Neural progenitor cell (in vitro differentiated cells): Measurements from ENCODE around the gene KIRREL3. TPM values are rescaled to one million over a fixed set of nuclear protein-coding genes. Genes with fewer than 3 reads are reported as not detected.
A peak's percentile ranks its signal among the peaks of the same experiment; 100 is the strongest.

Experiments used
- DNase-seq: peaks from one replicate; pipeline ENCODE4 v3.0.0-alpha.2; 2016; ENCODE audit warnings: low spot score
- H2AFZ ChIP-seq: fragments of 200-600 bp; sonication (generic); replicated peaks from 2 replicates; pipeline ENCODE4 v1.6.1; 2016; ENCODE audit warnings: antibody characterized with exemption
- H3F3A ChIP-seq: fragments of 200-600 bp; sonication (generic); 2 replicates; pipeline ENCODE4 v1.6.1; 2016; ENCODE audit warnings: antibody characterized with exemption, low read depth
- H3K27ac ChIP-seq: fragments of 200-600 bp; sonication (generic); 2 replicates; pipeline ENCODE4 v1.5.1; 2016; ENCODE audit warnings: mild to moderate bottlenecking
- H3K27me3 ChIP-seq: fragments of 200-600 bp; sonication (generic); 2 replicates; pipeline ENCODE4 v1.6.1; 2016; ENCODE audit warnings: mild to moderate bottlenecking, moderate library complexity
- H3K36me3 ChIP-seq: fragments of 200-600 bp; sonication (generic); 2 replicates; pipeline ENCODE4 v1.5.1; 2016
- H3K4me1 ChIP-seq: fragments of 200-600 bp; sonication (generic); 2 replicates; pipeline ENCODE4 v1.6.1; 2016; ENCODE audit warnings: mixed run types
- H3K4me2 ChIP-seq: fragments of 200-600 bp; sonication (generic); 2 replicates; pipeline ENCODE4 v1.6.1; 2016
- H3K4me3 ChIP-seq: fragments of 200-600 bp; sonication (generic); 2 replicates; pipeline ENCODE4 v1.5.1; 2016
- H3K79me2 ChIP-seq: fragments of 200-600 bp; sonication (generic); 2 replicates; pipeline ENCODE4 v1.6.1; 2016; ENCODE audit warnings: low read depth
- H3K9ac ChIP-seq: fragments of 200-600 bp; sonication (generic); 2 replicates; pipeline ENCODE4 v1.6.1; 2016
- H3K9me3 ChIP-seq: fragments of 200-600 bp; sonication (generic); 2 replicates; pipeline ENCODE4 v1.5.1; 2016; ENCODE audit warnings: low read depth
- H4K20me1 ChIP-seq: fragments of 200-600 bp; sonication (generic); 2 replicates; pipeline ENCODE4 v1.6.1; 2016; ENCODE audit warnings: low read depth
- H3K27ac Mint-ChIP-seq: 3 replicates; pipeline ENCODE4 v1.8.0; 2021; ENCODE audit warnings: mixed read lengths
- H3K27me3 Mint-ChIP-seq: 2 replicates; pipeline ENCODE4 v1.8.0; 2022; ENCODE audit warnings: low read depth, mild to moderate bottlenecking, inconsistent platforms, moderate library complexity, mixed read lengths; ENCODE audit not compliant: insufficient read depth
- H3K36me3 Mint-ChIP-seq: 3 replicates; pipeline ENCODE4 v1.8.0; 2021; ENCODE audit warnings: mixed read lengths
- H3K4me1 Mint-ChIP-seq: 3 replicates; pipeline ENCODE4 v1.8.0; 2021; ENCODE audit warnings: mixed read lengths
- H3K4me3 Mint-ChIP-seq: 3 replicates; pipeline ENCODE4 v1.8.0; 2021; ENCODE audit warnings: mild to moderate bottlenecking, moderate library complexity, mixed read lengths
- H3K9me3 Mint-ChIP-seq: 3 replicates; pipeline ENCODE4 v1.8.0; 2020; ENCODE audit warnings: mixed read lengths
- EZH2 ChIP-seq: fragments of 200-600 bp; sonication (generic); IDR thresholded peaks from 2 replicates; pipeline ENCODE4 v1.6.1; 2017; ENCODE audit warnings: antibody characterized with exemption, mild to moderate bottlenecking, moderate library complexity
- EZH2phosphoT487 ChIP-seq: fragments of 200-600 bp; sonication (generic); IDR thresholded peaks from 2 replicates; pipeline ENCODE4 v1.6.1; 2017; ENCODE audit warnings: antibody characterized with exemption
- total RNA-seq: library from RNA; depleted of rRNA; stranded (reverse); fragments of >200 nt; gene quantifications from 2 replicates; pipeline ENCODE4 v1.2.3, GENCODE V29; 2015; ENCODE audit warnings: low replicate concordance
- TF ChIP-seq, protein P1 (sequence below): fragments of 200-600 bp; sonication (generic); IDR thresholded peaks from 2 replicates; pipeline ENCODE4 v1.5.1; 2017; ENCODE audit warnings: antibody characterized with exemption, mild to moderate bottlenecking

KIRREL3 gene
- total RNA-seq, 1 donor from 2014 or later: 1.1 TPM

DNA sequence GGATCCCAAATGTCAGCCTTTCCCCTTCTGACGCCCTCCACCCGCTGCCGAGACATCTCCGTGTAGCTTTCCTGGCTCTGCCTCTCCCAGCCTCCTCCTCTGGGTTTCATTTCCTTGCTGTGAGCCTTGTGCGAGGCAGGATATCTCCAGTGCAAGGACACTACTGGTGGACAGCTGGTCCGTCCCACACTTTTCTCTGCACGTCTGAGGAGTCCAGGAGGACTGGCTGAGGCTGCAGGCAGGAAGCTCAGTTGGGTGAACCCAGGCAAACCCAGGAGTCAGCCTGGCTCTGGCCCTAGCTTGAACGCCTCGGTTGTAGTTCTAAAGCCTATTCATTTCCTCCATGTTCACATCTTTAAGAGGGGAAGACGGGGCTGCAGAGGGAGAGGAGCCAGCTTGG is 499.6 kb downstream of the KIRREL3 start:
- H3K27me3 ChIP-seq: no peaks in the 10 kb centered on the region
- H4K20me1 ChIP-seq: no peaks in the 10 kb centered on the region
- TF ChIP-seq EZH2 (no peak), EZH2phosphoT487 (no peak)
- TF ChIP-seq, protein P1, sequence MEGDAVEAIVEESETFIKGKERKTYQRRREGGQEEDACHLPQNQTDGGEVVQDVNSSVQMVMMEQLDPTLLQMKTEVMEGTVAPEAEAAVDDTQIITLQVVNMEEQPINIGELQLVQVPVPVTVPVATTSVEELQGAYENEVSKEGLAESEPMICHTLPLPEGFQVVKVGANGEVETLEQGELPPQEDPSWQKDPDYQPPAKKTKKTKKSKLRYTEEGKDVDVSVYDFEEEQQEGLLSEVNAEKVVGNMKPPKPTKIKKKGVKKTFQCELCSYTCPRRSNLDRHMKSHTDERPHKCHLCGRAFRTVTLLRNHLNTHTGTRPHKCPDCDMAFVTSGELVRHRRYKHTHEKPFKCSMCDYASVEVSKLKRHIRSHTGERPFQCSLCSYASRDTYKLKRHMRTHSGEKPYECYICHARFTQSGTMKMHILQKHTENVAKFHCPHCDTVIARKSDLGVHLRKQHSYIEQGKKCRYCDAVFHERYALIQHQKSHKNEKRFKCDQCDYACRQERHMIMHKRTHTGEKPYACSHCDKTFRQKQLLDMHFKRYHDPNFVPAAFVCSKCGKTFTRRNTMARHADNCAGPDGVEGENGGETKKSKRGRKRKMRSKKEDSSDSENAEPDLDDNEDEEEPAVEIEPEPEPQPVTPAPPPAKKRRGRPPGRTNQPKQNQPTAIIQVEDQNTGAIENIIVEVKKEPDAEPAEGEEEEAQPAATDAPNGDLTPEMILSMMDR: no peak
- Mint-ChIP-seq H3K4me3 (no peak overlapping the region), H3K9me3 (peaks cover 12% of the 10 kb centered on the region), H3K4me1 (peaks cover 39% of the 10 kb centered on the region), H3K27me3 (peaks cover 3% of the 10 kb centered on the region), H3K36me3 (no peaks in the 10 kb centered on the region), H3K27ac (no peak overlapping the region)
- H3K9ac ChIP-seq: no peak overlapping the region
- no peak for DNase-seq
- no peak overlapping the region for H3K4me3 ChIP-seq
- H3K27ac ChIP-seq: no peak overlapping the region
- peaks cover 35% of the 10 kb centered on the region for H3K4me1 ChIP-seq
- H3K79me2 ChIP-seq: no peaks in the 10 kb centered on the region
- H3K4me2 ChIP-seq: no peak overlapping the region
- H3K36me3 ChIP-seq: no peaks in the 10 kb centered on the region
- no peak overlapping the region for H2AFZ ChIP-seq
- H3F3A ChIP-seq: no peaks in the 10 kb centered on the region
- H3K9me3 ChIP-seq: no peaks in the 10 kb centered on the region

DNA sequence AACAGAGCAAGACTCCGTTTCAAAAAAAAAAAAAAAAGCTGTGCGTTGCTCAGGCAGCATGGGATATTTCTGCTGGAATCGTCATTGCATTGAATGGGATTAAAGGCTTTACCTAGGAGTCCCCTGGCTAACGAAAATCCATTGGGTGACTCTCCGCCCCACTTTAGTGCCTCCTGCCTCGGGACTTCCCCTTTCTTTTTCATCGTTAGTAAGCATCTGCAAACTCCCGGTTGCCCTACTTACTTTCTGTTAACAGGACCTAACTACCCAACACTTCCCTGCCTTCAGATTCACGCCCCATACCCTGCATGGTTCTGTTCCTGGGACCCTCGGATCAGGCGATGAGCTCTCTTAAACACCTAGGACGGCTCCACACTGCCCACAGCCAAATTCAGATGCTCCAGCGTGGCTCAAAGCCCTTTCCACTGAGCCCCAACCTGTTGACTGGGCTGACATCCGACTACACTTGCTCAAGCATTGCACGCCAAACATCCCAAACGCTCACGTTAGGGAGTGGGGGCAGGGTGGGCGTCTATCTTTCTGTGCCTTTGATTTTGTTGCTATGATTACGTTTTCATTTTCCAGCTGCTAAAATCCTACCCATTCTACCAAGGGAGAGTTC is 501.3 kb downstream of the KIRREL3 start:
- no peaks in the 10 kb centered on the region for H4K20me1 ChIP-seq
- H3K36me3 ChIP-seq: no peaks in the 10 kb centered on the region
- H3K4me1 ChIP-seq: peaks cover 39% of the 10 kb centered on the region
- H3K79me2 ChIP-seq: no peaks in the 10 kb centered on the region
- Mint-ChIP-seq H3K27me3 (peaks cover 2% of the 10 kb centered on the region), H3K36me3 (no peaks in the 10 kb centered on the region), H3K9me3 (peaks cover 1% of the 10 kb centered on the region), H3K27ac (peak overlapping the region; percentile 8), H3K4me3 (no peak overlapping the region), H3K4me1 (peaks cover 50% of the 10 kb centered on the region)
- no peaks in the 10 kb centered on the region for H3K9me3 ChIP-seq
- no peak for DNase-seq
- H3K4me3 ChIP-seq: no peak overlapping the region
- no peak overlapping the region for H3K9ac ChIP-seq
- H3K27ac ChIP-seq: no peak overlapping the region
- H3K27me3 ChIP-seq: no peaks in the 10 kb centered on the region
- no peaks in the 10 kb centered on the region for H3F3A ChIP-seq
- H2AFZ ChIP-seq: peak overlapping the region; percentile 68
- H3K4me2 ChIP-seq: no peak overlapping the region
- no peak for TF ChIP-seq EZH2phosphoT487
- no peak for TF ChIP-seq EZH2
- TF ChIP-seq, protein P1: no peak

DNA sequence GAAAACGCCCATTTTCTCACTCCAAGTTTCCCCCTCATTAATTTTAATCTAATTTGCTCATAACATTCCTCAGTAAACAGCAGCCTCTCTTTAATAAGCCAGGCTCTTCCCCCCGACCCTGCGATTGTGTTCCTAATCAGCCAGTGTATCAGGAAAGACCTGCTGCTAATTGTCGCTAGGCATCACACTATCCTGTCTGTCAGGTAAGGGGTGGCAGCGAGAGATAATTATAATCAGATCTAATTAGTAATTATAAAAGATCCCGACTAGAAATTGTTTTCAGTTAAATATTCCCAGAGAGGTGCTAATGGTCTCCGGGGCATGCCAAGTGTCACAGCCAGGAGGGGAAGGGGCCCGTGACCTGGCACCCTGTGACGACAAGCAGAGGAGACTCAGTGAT is 502.3 kb downstream of the KIRREL3 start:
- peaks cover 2% of the 10 kb centered on the region for H3K27me3 Mint-ChIP-seq
- Histone ChIP-seq H3K79me2 (no peaks in the 10 kb centered on the region), H3K4me3 (no peak overlapping the region), H4K20me1 (no peaks in the 10 kb centered on the region), H3F3A (no peaks in the 10 kb centered on the region), H3K4me1 (peaks cover 38% of the 10 kb centered on the region), H3K27ac (no peak overlapping the region), H3K36me3 (no peaks in the 10 kb centered on the region), H3K9me3 (no peaks in the 10 kb centered on the region), H3K4me2 (no peak overlapping the region), H3K9ac (no peak overlapping the region), H2AFZ (no peak overlapping the region), H3K27me3 (no peaks in the 10 kb centered on the region)
- no peaks in the 10 kb centered on the region for H3K9me3 Mint-ChIP-seq
- DNase-seq: no peak
- no peak overlapping the region for H3K27ac Mint-ChIP-seq
- no peak overlapping the region for H3K4me3 Mint-ChIP-seq
- H3K4me1 Mint-ChIP-seq: peaks cover 50% of the 10 kb centered on the region
- TF ChIP-seq, protein P1: no peak
- TF ChIP-seq EZH2phosphoT487 (no peak), EZH2 (no peak)
- H3K36me3 Mint-ChIP-seq: no peaks in the 10 kb centered on the region
